ENCODE results near the gene PDPN.

The PDPN gene

DNA sequence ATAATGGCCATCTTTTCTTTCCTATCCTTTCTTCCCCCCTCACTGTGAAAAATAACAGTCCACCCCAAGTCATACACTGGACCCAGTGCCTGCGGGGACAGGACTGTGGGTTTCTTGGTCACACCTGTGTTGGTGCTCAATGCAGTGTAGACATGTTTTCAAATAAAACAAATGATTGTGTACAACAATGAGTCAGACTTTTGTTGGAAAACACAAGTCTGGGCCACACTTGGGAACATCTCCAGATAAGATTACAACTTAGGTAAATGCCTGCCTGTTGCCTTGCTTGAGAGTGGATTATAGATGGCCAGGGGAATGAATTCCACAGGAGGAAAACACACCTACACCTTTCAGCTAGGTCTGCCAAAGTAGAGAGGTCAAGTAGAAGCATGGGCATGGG, 34.1 kb downstream of the PDPN start:
- no peak for DNase-seq (ENCODE audit: low read depth)

DNA sequence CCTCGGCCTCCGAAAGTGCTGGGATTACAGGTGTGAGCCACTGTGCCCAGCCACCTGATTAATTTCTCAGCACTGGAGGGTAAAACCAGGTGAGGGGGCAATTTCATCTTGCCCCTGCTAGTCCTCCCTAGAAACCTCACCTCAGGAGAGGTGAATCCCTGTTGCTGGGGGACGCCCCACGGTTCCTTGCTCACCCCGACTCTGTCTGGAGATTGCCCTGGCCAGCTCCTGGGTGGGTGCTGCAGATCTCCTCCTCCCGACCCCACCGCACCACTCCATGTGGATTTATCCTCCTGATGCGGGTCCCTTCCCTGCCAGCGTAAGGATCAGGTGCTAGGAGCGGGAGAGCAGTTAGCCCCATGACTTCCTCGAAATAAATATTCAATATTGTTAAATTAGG, 34.9 kb downstream of the PDPN start:
- DNase-seq (ENCODE audit: low read depth): no peak

DNA sequence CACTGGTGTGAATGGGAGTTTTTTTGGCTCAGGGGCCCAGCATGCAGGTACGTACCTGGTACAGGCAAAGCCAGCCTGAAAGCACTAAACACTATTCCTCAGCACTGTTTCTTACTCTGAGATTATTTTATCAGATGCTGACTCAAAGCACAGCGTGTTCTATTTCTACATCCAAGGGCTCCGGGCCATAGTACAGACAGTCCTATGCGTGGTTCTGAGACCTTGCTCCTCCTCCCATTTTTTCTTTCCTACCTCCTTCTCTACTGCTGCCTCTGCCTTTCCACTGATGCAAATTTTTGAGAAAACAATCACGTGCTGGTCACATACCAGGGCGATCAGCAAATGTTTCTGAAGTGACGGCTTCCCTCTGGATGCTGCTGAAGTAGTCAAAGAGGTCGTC, 36.3 kb downstream of the PDPN start:
- DNase-seq (ENCODE audit: low read depth): no peak

DNA sequence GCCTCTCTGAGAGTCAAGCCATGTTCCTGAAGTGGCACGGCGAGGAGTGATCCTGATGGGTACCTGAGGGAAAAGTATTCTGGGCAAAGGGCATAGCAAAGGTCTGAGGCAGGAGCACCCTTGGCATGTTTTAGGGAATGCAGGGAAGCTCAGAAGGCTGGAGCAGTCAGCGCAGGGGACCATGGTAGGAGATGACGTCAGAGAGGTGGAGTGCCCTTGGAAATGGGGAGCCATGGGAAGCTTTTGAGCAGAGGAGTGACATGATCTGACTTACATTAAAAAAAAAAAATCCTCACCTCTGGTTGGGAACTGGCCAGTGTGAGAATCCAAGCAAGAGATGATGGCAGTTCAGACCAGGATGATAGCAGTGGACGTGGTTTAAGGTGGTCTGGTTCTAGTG, 37.2 kb downstream of the PDPN start:
- DNase-seq (ENCODE audit: low read depth): no peak

DNA sequence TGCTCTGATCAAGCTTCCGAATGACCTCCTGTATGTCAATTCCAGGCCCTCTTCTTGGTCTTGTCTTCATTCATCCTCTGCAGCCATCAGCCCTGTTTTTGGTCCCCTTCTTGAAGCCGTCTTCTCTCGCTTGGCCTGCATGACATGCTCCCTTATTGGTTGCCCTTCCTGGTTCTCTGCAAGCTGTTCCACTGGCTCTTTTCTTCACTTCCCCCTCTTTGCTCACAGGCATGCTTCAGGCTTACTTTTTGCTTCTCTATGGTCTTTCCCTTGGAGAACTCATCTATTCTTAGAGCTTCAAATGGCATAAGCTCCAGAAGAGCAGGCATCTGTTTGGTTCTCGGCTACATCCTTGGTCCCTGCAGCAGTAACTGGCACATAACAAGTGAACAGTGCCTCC, 38.8 kb downstream of the PDPN start:
- DNase-seq (ENCODE audit: low read depth): no peak

DNA sequence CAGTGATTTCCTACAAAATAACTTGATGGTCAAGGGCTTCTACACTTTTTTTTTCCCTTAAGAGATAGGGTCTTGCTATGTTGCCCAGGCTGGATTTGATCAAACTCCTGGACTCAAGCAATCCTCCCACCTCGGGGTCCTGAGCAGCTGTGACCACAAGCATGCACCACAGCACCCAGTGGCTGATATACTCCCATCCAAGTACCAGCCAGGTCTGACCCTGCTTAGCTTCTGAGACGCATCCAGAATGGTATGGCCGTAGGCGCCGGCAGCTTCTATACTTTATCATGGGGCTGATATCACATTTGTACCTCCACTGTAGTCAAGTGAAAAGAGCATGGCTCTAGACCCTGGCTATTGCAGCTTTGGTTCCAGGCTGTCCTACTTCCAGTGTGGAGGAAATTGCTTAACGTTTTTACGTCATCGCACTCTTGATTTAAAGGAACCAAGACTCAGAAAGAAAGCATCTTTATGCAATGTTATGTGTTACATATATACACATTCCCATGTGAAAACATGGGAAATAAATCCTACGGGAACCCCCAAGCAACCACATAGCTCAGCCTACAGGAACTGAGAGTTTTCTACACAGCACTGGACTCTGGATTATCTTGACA, 39.5 kb downstream of the PDPN start:
- no peak for DNase-seq (ENCODE audit: low read depth)

DNA sequence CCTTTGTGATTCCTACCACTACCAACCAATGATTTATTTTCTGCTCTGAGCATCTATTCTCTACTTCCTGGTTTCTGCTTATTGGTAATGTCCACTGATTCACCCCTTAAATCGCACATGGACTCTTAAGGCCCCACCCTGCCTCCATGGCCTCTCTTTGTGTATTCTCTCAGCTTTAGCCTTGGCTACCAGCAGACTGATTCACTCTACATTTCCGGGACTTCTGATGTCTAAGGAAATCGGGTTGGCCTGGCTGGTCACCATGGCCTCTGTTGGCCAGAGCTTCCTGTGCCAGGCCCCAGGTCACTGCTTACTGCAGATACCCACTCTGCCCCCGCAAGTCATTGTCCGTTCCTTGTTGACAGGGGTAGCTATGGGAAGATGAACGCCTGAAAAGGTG, 40.9 kb downstream of the PDPN start:
- no peak for DNase-seq (ENCODE audit: low read depth)

DNA sequence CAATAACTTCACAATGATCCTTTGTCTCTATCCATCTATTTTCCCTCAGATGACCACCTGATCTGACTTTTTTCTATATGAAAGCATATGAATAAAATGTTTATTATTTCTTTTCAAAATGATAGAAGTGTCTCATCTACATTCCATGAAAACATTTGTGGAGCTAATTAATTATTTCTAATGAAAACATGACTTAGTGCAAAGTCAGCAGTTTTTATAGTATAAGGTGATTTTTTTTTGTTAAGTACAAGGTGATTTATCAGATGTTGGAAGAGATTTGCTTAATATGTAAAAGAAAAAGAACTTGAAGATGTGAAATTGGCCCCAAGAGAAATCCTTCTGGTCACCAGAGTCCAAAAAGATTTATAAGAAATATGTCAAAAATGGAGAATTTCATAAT, 43.5 kb downstream of the PDPN start:
- no peak for DNase-seq (ENCODE audit: low read depth)

DNA sequence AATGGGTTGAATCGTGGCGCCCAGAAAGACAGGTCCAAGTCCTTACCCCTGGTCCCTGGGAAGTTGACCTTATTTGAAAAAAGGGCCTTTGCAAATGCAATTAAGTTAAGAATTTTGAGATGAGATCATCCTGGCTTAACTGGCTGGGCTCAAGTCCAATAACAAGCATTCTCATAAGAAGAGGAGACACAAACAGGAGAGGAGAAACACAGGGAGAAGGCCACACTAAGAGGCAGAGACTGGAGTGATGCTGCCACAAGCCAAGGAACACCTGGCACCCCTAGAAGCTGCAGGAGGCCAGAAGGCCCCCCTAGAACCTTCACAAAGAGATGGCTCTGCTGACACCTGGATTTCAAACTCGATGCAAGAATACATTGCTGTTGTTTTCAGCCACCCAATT, 44.6 kb downstream of the PDPN start:
- no peak for DNase-seq (ENCODE audit: low read depth)

DNA sequence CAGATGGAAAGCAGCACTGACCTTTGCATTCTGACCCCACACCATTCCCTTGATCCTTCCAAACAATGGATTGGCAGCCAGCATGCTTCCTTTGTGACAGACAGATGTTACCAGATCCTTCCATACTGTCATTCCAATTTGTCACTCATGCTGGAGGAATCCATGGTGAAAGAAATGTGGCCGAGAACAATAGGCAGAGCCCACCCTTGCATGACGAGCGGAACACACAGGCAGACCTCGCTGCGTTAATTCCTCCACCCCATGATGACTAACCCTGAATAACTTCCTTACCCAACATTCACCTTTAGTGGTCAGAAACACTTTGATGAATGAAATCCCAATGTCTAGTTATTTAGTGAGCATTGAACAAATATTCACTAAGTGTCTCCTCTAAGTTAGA, 45.1 kb downstream of the PDPN start:
- DNase-seq (ENCODE audit: low read depth): no peak

DNA sequence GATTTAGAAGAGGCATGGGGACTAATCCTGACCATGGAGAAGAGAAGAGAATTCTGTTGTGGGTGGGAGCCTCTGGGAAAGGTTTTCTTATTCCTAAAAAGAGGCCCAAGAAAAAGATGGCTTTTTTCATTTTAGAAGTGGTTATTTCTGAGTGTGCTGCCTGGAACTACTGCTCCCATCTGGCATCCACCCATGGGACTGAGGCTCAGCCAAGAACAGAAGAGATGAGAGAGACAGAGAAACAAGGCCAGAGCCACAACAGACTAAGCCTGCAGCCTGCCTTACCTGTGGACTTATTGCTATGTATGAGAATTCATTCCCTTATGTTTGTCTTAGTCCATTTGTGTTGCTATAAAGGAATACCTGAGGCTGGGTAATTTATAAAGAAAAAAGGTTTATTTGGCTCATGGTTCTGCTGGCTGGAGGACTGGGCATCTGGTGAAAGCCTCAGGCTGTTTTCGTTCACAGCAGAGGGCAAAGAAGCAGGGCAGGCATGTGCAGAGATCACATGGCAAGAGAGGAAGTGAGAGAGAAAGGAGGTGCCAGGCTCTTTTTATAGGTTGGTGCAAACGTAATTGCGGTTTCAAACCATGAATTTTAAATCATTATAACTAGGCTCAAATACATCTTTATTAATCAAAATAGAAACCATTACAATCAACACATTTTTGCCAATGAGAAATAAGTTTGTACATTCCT, 58.8 kb downstream of the PDPN start:
- DNase-seq (ENCODE audit: low read depth): no peak

DNA sequence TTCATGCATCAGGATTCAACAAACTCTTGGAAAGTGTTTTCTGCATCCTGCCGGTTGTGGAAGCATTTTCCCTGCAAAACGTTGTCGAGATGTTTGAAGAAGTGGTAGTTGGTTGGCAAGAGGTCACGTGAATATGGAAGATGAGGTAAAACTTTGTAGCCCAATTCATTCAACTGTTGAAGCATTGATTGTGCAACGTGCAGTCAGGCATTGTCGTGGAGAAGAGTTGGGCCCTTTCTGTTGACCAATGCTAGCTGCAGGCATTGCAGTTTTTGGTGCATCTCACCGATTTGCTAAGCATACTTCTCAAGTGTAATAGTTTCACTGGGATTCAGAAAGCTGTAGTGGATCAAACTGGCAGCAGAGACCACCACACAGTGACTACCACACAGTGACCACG, 59.4 kb downstream of the PDPN start:
- no peak for DNase-seq (ENCODE audit: low read depth)

DNA sequence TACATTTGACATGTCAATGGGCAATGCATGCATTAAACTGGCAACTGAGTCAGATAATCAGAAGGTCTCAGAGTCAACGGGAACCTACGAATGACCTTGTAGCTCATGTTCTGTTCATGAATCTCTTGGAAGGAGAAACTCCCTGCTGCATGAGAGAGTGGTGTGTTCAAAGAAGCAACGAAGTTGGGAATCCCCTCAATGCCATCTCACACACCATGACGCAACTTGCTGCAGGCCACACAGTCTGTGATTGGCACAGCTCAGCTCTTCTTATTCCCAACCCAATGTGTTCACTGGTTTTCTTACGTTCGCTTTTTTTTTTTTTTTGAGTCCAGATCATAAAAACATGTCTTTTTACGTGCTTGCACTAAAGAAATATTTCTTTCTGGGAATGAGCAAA, 62.9 kb downstream of the PDPN start:
- no peak for DNase-seq (ENCODE audit: low read depth)

DNA sequence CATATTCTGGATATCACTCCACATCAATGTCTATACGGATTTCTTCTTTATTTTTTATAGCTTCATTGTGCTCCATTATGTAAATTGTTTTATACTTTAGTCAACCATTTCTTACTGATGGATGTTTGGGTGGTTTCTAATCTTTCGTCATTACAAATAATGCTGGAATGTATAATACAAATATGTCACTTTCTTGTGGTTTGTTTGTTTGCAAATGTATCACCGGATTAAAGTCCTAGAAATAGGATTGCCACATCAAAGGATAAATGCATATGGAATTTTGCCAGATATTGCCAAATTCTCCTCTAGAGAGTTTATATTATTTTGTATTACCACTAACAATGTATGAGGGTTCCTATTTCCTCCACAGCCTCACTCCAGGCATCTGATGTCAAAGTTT, 67.6 kb downstream of the PDPN start:
- no peak for DNase-seq (ENCODE audit: low read depth)

DNA sequence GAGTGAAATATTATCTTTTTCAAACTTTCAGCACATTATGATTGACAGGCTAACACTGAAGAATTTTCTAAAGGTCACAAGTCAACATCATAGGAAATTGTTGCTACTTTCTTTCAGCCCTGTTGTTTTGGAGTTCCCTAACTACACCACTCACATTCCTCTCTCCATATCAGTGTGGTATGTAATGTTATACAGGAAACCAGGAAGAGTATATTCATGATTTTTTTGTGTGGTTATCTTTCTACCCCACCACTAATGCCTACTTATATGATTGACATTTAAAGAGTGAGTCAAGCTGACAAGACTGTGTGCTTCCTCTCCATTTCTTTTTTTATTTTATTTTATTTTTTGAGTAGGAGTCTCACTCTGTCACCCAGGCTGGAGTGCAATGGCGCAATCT, 68.6 kb downstream of the PDPN start:
- no peak for DNase-seq (ENCODE audit: low read depth)

DNA sequence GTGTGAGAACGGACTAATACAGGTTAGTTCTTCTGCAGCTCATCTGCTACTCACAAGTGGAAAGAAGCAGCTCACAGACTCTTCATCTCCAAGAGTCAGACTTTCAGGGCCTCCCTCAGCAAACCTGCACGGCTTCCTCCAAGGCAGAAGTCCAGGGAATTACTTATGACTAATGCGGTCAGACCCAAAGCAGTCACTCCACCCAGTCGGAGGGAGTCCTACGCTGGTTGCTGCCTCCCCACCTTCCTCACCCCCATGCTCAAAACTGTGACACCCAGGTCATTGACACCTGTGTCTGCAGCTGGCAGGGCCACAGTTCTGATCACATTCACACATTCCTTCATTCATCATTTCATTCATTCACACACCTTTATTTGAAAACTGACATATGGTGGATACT, 77.9 kb downstream of the PDPN start:
- DNase-seq (ENCODE audit: low read depth): no peak

DNA sequence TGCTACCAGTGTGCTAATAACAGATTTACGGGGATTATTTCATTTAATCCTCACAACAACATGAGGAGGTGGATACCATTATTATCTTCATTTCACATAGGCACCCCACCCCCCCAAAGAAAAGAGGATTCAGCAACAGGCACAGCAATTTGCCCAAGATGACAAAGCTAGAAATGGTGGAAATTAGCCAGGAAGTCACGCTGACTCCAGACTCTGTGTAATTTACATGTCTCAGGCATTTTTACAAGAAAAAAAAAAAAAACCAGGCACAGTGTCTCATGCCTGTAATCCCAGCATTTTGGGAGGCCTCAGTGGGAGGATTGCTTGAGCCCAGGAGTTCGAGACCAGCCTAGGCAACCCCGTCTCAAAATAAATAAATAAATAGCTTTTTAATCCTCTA, 78.9 kb downstream of the PDPN start:
- no peak for DNase-seq (ENCODE audit: low read depth)

DNA sequence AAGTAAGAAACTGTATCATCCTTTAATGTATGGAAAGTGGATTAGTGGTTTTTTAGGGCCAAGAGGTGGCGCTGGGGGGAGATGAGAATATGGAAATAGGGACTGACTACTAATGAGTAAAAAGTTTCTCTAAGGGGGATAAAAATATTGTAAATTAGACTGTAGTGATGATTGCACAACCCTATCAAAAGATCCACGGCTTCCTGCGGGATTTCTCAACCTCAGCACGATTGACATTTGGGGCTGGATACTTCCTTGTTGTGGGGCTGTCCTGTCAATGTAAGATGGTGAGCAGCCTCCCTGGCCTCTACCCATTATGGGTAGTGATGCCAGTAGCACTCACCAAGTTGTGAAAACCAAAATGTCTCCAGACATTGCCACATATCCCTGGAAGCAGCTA, 80.3 kb downstream of the PDPN start:
- DNase-seq (ENCODE audit: low read depth): no peak

DNA sequence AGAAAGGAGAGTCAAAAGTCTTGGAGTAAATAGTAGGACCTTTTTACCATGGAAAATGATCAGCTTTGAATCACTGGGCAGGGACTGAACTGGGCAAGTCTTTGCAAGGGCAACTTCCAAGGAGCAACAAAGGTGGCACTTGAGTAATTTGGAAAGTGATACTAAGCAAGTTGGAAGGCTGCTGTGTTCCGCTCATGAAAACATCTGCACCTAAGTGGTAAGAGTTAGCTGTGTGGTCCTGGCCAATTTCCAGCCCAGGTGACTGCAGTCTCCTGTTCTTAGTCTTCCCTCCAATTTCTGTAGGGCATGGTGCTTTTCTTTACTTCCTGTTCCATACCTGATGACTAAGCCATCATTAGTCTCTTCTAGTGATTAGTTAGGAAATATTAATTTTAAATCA, 80.8 kb downstream of the PDPN start:
- DNase-seq (ENCODE audit: low read depth): no peak

DNA sequence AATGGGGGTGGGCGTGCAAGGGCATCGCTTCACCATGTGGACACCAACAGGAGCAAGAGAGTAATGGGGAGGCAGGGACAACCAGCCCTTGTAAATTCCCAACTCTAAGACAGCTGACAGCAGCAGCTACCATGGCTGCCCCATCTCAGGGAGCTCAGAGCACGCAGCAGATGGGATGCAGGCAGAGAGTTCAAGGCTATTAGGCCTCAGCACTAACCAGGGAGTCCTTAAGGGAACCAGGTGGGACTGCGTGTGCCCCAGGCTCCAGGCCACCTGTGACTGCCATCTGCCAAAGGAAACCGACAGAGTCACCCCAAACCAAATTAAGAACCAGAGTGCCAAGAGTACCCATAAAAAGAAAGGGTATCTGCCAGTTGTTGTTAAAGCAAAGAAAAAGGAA, 82.7 kb downstream of the PDPN start:
- DNase-seq (ENCODE audit: low read depth): no peak

Measured in stimulated activated CD4-positive, alpha-beta T cell treated with anti-CD3 and anti-CD28 coated beads, Interleukin-2, amount 100 ng/mL, for 4 hours (primary cell).